Keratinocyte (primary cell): ENCODE measurements around the gene PWWP2B.

Experiments
- CTCF ChIP-seq, 3 experiments: IDR thresholded peaks in 1 of 3; conservative IDR thresholded peaks in 1 of 3; optimal IDR thresholded peaks in 1 of 3; 2 replicates in 2 of 3; 3 replicates in 1 of 3; pipeline versions ENCODE3 to v1.5.1; 2011; ENCODE audit warnings: low read length in 3 of 3, mild to moderate bottlenecking in 3 of 3, moderate library complexity in 2 of 3, control low read depth in 1 of 3, inconsistent platforms in 1 of 3; ENCODE audit not compliant: insufficient read depth in 2 of 3; ENCODE audit errors: extremely low read depth in 1 of 3
- EZH2 ChIP-seq: IDR thresholded peaks from one replicate; pipeline ENCODE4 v1.6.1; 2012; ENCODE audit warnings: inconsistent platforms, mild to moderate bottlenecking, low read length, moderate library complexity

GRCh38 chr10:132364594-132364970 lies 32.4 kb upstream of the PWWP2B start:
- no peak for TF ChIP-seq CTCF (optimal IDR thresholded peaks at IDR 0.05 in 1 of 3, IDR thresholded peaks at IDR 0.05 in 1 of 3, conservative IDR thresholded peaks at IDR 0.05 in 1 of 3; ENCODE audit: extremely low read depth in 1 of 3, insufficient read depth in 2 of 3, low read length in 3 of 3)
- TF ChIP-seq EZH2 = no peak
